ENCODE measurements around the gene GDAP1L1. TPM values are rescaled to one million over a fixed set of nuclear protein-coding genes. Genes with fewer than 3 reads are reported as not detected.

Gene GDAP1L1
- polyA plus RNA-seq, 1 donor from 2014 or later: 216 TPM

GRCh38 chr20:44258226-44258890 lies 11.2 kb downstream of the GDAP1L1 start:
- Histone ChIP-seq H3K36me3 (ENCODE audit: insufficient read depth, low read length) (no peaks in the 10 kb centered on the region), H3K4me2 (ENCODE audit: low read length) (no peak overlapping the region), H3K9ac (ENCODE audit: low read length) (no peak overlapping the region), H2AFZ (ENCODE audit: low read depth, low read length) (no peak overlapping the region), H3K79me2 (replicated peaks; ENCODE audit: insufficient read depth, low read length) (no peaks in the 10 kb centered on the region), H3K4me3 (ENCODE audit: low read length) (no peak overlapping the region), H3K27ac (ENCODE audit: low read length) (no peak overlapping the region), H3K9me2 (ENCODE audit: insufficient read depth, low read length) (no peaks in the 10 kb centered on the region), H3K9me3 (ENCODE audit: low read length) (no peaks in the 10 kb centered on the region), H3F3A (ENCODE audit: insufficient read depth, low read length, poor library complexity, severe bottlenecking) (no peaks in the 10 kb centered on the region), H3K27me3 (ENCODE audit: insufficient read depth, low read depth, low read length) (no peaks in the 10 kb centered on the region), H4K20me1 (ENCODE audit: insufficient read depth) (peaks cover 5% of the 10 kb centered on the region)
- TF ChIP-seq EP300 (conservative IDR thresholded peaks at IDR 0.05; ENCODE audit: poor library complexity, severe bottlenecking): no peak
- TF ChIP-seq TAF1 (IDR thresholded peaks at IDR 0.05; ENCODE audit: low read depth): no peak
- TF ChIP-seq EZH2 (IDR thresholded peaks at IDR 0.05; ENCODE audit: borderline replicate concordance, insufficient read depth, low read length, poor library complexity, severe bottlenecking): no peak
- no peak for TF ChIP-seq RAD21 (conservative IDR thresholded peaks at IDR 0.05)
- TF ChIP-seq POLR2AphosphoS5 (IDR thresholded peaks at IDR 0.05): no peak
- no peak for TF ChIP-seq CTCF (IDR thresholded peaks at IDR 0.05; ENCODE audit: poor library complexity, severe bottlenecking)
- TF ChIP-seq MXI1 (conservative IDR thresholded peaks at IDR 0.05; ENCODE audit: poor library complexity, severe bottlenecking): no peak
- no peak for TF ChIP-seq SMC3 (conservative IDR thresholded peaks at IDR 0.05; ENCODE audit: poor library complexity)
- TF ChIP-seq REST (IDR thresholded peaks at IDR 0.05; ENCODE audit: borderline replicate concordance): no peak

- Histone ChIP-seq H3K4me2 (ENCODE audit: low read length) (no peak overlapping the region), H3K36me3 (ENCODE audit: insufficient read depth, low read length) (peaks cover 20% of the 10 kb centered on the region)
- TF ChIP-seq TAF1 (IDR thresholded peaks at IDR 0.05; ENCODE audit: low read depth): no peak
- TF ChIP-seq CTCF (IDR thresholded peaks at IDR 0.05; ENCODE audit: poor library complexity, severe bottlenecking): no peak
- TF ChIP-seq MXI1 (conservative IDR thresholded peaks at IDR 0.05; ENCODE audit: poor library complexity, severe bottlenecking): no peak
- TF ChIP-seq RAD21 (conservative IDR thresholded peaks at IDR 0.05): no peak
- no peak for TF ChIP-seq SMC3 (conservative IDR thresholded peaks at IDR 0.05; ENCODE audit: poor library complexity)
- TF ChIP-seq POLR2AphosphoS5 (IDR thresholded peaks at IDR 0.05): no peak
- TF ChIP-seq EZH2 (IDR thresholded peaks at IDR 0.05; ENCODE audit: borderline replicate concordance, insufficient read depth, low read length, poor library complexity, severe bottlenecking): no peak
- TF ChIP-seq EP300 (conservative IDR thresholded peaks at IDR 0.05; ENCODE audit: poor library complexity, severe bottlenecking): no peak
- TF ChIP-seq REST (IDR thresholded peaks at IDR 0.05; ENCODE audit: borderline replicate concordance): no peak
Measured at GRCh38 chr20:44264287-44264686, 17.2 kb downstream of the GDAP1L1 start.

More at GRCh38 chr20:44264287-44264686, 17.2 kb downstream of the GDAP1L1 start:
- Histone ChIP-seq H2AFZ (ENCODE audit: low read depth, low read length) (no peak overlapping the region), H3K9ac (ENCODE audit: low read length) (no peak overlapping the region), H3K4me3 (ENCODE audit: low read length) (no peak overlapping the region), H3K9me2 (ENCODE audit: insufficient read depth, low read length) (no peaks in the 10 kb centered on the region), H4K20me1 (ENCODE audit: insufficient read depth) (no peaks in the 10 kb centered on the region), H3K27ac (ENCODE audit: low read length) (no peak overlapping the region), H3F3A (ENCODE audit: insufficient read depth, low read length, poor library complexity, severe bottlenecking) (no peaks in the 10 kb centered on the region), H3K9me3 (ENCODE audit: low read length) (no peaks in the 10 kb centered on the region), H3K79me2 (replicated peaks; ENCODE audit: insufficient read depth, low read length) (no peaks in the 10 kb centered on the region), H3K27me3 (ENCODE audit: insufficient read depth, low read depth, low read length) (no peaks in the 10 kb centered on the region)

Measured in neural cell (in vitro differentiated cells).